Measurements from ENCODE around the gene NCOA1. TPM values are rescaled to one million over a fixed set of nuclear protein-coding genes. Genes with fewer than 3 reads are reported as not detected.
A peak's percentile ranks its signal among the peaks of the same experiment; 100 is the strongest.

The NCOA1 gene
- total and polyA plus RNA-seq, 7 donors = 12.8 to 78.1 (median 44.2) TPM

- no peak for DNase-seq
Observed at GRCh38 chr2:24493713-24494112, 2.7 kb downstream of the NCOA1 start.

GRCh38 chr2:24494410-24494809, 3.4 kb downstream of the NCOA1 start:
- WGBS, 3 donors = 39 to 55% (median 46%) methylated on average over 7 of the region's 7 CpGs
- Histone ChIP-seq H3K27ac (peak overlapping the region; percentile 24), H3K4me3 (peak overlapping the region; percentile 86), H3K4me1 (peaks cover 56% of the 10 kb centered on the region), H3K9me3 (no peaks in the 10 kb centered on the region), H3K27me3 (ENCODE audit: insufficient read depth in 3 of 3, low read length in 2 of 3) (no peaks in the 10 kb centered on the region), H3K36me3 (ENCODE audit: insufficient read depth in 1 of 2, low read depth in 1 of 2) (no peaks in the 10 kb centered on the region)
- DNase-seq (no peak), ATAC-seq (no peak)
- intact Hi-C loops (cut with DNase I) = loop anchor here (5.0 to 10.0 kb wide), 3 partner anchors 62 to 170 kb away; no protein-coding TSS in a partner anchor
- no peak for TF ChIP-seq CTCF (IDR thresholded peaks at IDR 0.05)

More at GRCh38 chr2:24493713-24494112, 2.7 kb downstream of the NCOA1 start:
- Histone ChIP-seq H3K4me3 (peak overlapping the region; percentile 86), H3K27me3 (ENCODE audit: insufficient read depth in 3 of 3, low read length in 2 of 3) (no peaks in the 10 kb centered on the region), H3K27ac (peak overlapping the region; percentile 24), H3K36me3 (ENCODE audit: insufficient read depth in 1 of 2, low read depth in 1 of 2) (no peaks in the 10 kb centered on the region), H3K9me3 (no peaks in the 10 kb centered on the region), H3K4me1 (peaks cover 52% of the 10 kb centered on the region)
- 25 to 56% (median 41%) methylated on average over 1 of the region's 1 CpG for WGBS, 3 donors
- no peak for ATAC-seq
- intact Hi-C loops (cut with DNase I) = loop anchor here (2.0 to 10.0 kb wide), 4 partner anchors 57 to 171 kb away; no protein-coding TSS in a partner anchor
- TF ChIP-seq CTCF (IDR thresholded peaks at IDR 0.05) = no peak

- no peak overlapping the region for H3K4me3 ChIP-seq
- DNase-seq (no peak), ATAC-seq (no peak)
- H3K36me3 ChIP-seq (ENCODE audit: insufficient read depth in 1 of 2, low read depth in 1 of 2) = no peaks in the 10 kb centered on the region
- no peak overlapping the region for H3K27ac ChIP-seq
- no peak for TF ChIP-seq CTCF (IDR thresholded peaks at IDR 0.05)
- 63 to 81% (median 69%) methylated on average over 4 of the region's 4 CpGs for WGBS, 3 donors
- H3K9me3 ChIP-seq = no peaks in the 10 kb centered on the region
- no peaks in the 10 kb centered on the region for H3K27me3 ChIP-seq (ENCODE audit: insufficient read depth in 3 of 3, low read length in 2 of 3)
- H3K4me1 ChIP-seq = peaks cover 55% of the 10 kb centered on the region
- intact Hi-C loops (cut with DNase I) = loop anchor here in 1 of 2 donors (5.0 to 10.0 kb wide), 2 partner anchors 169 to 227 kb away; no protein-coding TSS in a partner anchor
Observed at GRCh38 chr2:24495451-24495850, 4.4 kb downstream of the NCOA1 start.

GRCh38 chr2:24496959-24497358, 5.9 kb downstream of the NCOA1 start:
- no peaks in the 10 kb centered on the region for H3K36me3 ChIP-seq (ENCODE audit: insufficient read depth in 1 of 2, low read depth in 1 of 2)
- 66 to 73% (median 67%) methylated on average over 4 of the region's 4 CpGs for WGBS, 3 donors
- no peaks in the 10 kb centered on the region for H3K27me3 ChIP-seq (ENCODE audit: insufficient read depth in 3 of 3, low read length in 2 of 3)
- no peak for DNase-seq
- intact Hi-C loops (cut with DNase I) = loop anchor here in 1 of 2 donors (5.0 to 10.0 kb wide), 2 partner anchors 168 to 225 kb away; no protein-coding TSS in a partner anchor
- no peak overlapping the region for H3K4me3 ChIP-seq
- H3K9me3 ChIP-seq = no peaks in the 10 kb centered on the region
- no peak overlapping the region for H3K27ac ChIP-seq
- TF ChIP-seq CTCF (IDR thresholded peaks at IDR 0.05) = no peak
- no peak for ATAC-seq
- H3K4me1 ChIP-seq = peaks cover 70% of the 10 kb centered on the region

- intact Hi-C loops (cut with DNase I) = loop anchor here in 1 of 2 donors (5.0 to 10.0 kb wide), 2 partner anchors 167 to 225 kb away; no protein-coding TSS in a partner anchor
- no peak for TF ChIP-seq CTCF (IDR thresholded peaks at IDR 0.05)
- DNase-seq = no peak
- H3K4me3 ChIP-seq = no peak overlapping the region
- H3K9me3 ChIP-seq = no peaks in the 10 kb centered on the region
- peaks cover 76% of the 10 kb centered on the region for H3K4me1 ChIP-seq
- no peak overlapping the region for H3K27ac ChIP-seq
- H3K27me3 ChIP-seq (ENCODE audit: insufficient read depth in 3 of 3, low read length in 2 of 3) = no peaks in the 10 kb centered on the region
- no peak for ATAC-seq
- H3K36me3 ChIP-seq (ENCODE audit: insufficient read depth in 1 of 2, low read depth in 1 of 2) = no peaks in the 10 kb centered on the region
Observed at GRCh38 chr2:24497685-24498084, 6.6 kb downstream of the NCOA1 start.
